ENCODE data around the gene USP10. TPM values are rescaled to one million over a fixed set of nuclear protein-coding genes. Genes with fewer than 3 reads are reported as not detected.

The USP10 gene
- total RNA-seq, 1 experiment from 2014 or later = 203 TPM

DNA sequence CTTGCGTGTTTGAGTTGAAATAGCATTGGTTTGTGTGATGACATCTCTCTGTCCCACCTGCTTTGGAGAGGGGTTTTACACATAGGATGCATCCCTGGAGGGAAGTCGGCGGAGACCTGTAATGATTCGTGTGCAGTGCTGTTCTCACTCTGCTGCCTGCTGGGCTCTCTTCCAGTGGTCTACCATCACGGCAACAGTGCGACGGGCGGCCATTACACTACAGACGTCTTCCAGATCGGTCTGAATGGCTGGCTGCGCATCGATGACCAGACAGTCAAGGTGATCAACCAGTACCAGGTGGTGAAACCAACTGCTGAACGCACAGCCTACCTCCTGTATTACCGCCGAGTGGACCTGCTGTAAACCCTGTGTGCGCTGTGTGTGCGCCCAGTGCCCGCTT lies 78.9 kb downstream of the USP10 start:
- Mint-ChIP-seq H3K27me3 (ENCODE audit: low read depth) (no peaks in the 10 kb centered on the region), H3K27ac (no peak overlapping the region), H3K4me1 (no peaks in the 10 kb centered on the region), H3K4me3 (no peak overlapping the region), H3K9me3 (no peaks in the 10 kb centered on the region; a peak in 1 of 5 replicates), H3K36me3 (ENCODE audit: insufficient read depth in 1 of 3, low read depth in 3 of 3) (peaks cover 54 to 68% (median 63%) of the 10 kb centered on the region in 3 experiments)
- no peak overlapping the region for H2BK12ac ChIP-seq (ENCODE audit: insufficient read length, low read depth, low read length)
- no peaks in the 10 kb centered on the region for H4K20me1 ChIP-seq (ENCODE audit: control insufficient read depth, insufficient read depth, insufficient read length)
- WGBS (ENCODE audit: extremely low coverage, insufficient read length, low lambda C conversion rate) = no CpG with 5 or more reads among the region's 18 CpGs
- H2BK120ac ChIP-seq (ENCODE audit: low read depth, low read length, poor library complexity, severe bottlenecking) = no peak overlapping the region
- no peak overlapping the region for H3K27ac ChIP-seq (ENCODE audit: insufficient read length, low read depth, low read length)
- no peaks in the 10 kb centered on the region for H3K9me3 ChIP-seq (ENCODE audit: control insufficient read depth, low read depth, low read length)
- DNase-seq = no peak
- no peak overlapping the region for H3K9ac ChIP-seq (ENCODE audit: extremely low read depth, insufficient read length, low read length)
- H2BK15ac ChIP-seq (ENCODE audit: low read depth, low read length) = no peak overlapping the region
- H3K56ac ChIP-seq (ENCODE audit: insufficient read length, low read depth, low read length) = no peak overlapping the region
- no peak overlapping the region for H4K5ac ChIP-seq (ENCODE audit: insufficient read length, low read depth, low read length)
- H3T11ph ChIP-seq (ENCODE audit: low read length) = no peak overlapping the region
- H3K23me2 ChIP-seq (ENCODE audit: insufficient read length, low read depth, low read length, poor library complexity, severe bottlenecking) = no peaks in the 10 kb centered on the region
- H3K23ac ChIP-seq (ENCODE audit: insufficient read length, low read depth, low read length) = no peak overlapping the region
- H2BK20ac ChIP-seq (ENCODE audit: low read depth, low read length, poor library complexity, severe bottlenecking) = no peak overlapping the region
- no peak overlapping the region for H3K18ac ChIP-seq (ENCODE audit: insufficient read length, low read depth, low read length)
- no peak overlapping the region for H3K14ac ChIP-seq (ENCODE audit: insufficient read depth, low read length)
- H4K91ac ChIP-seq (ENCODE audit: insufficient read length, low read depth, low read length) = no peak overlapping the region
- no peak for TF ChIP-seq CTCF (conservative IDR thresholded peaks at IDR 0.05)
- no peak overlapping the region for H2BK5ac ChIP-seq (ENCODE audit: insufficient read length, low read length)
- no peak overlapping the region for H3K4me2 ChIP-seq (ENCODE audit: insufficient read depth, insufficient read length, low read length)
- H3K27me3 ChIP-seq (ENCODE audit: insufficient read depth, low read length) = no peaks in the 10 kb centered on the region
- no peak overlapping the region for H3K4ac ChIP-seq (ENCODE audit: low read depth, low read length)
- H3K79me2 ChIP-seq (ENCODE audit: insufficient read depth, low read length) = no peaks in the 10 kb centered on the region
- no peaks in the 10 kb centered on the region for H3K4me1 ChIP-seq (ENCODE audit: insufficient read depth, low read length)
- no peak overlapping the region for H2AK5ac ChIP-seq (ENCODE audit: insufficient read length, low read length)
- H3K79me1 ChIP-seq (ENCODE audit: insufficient read depth, low read depth, low read length, poor library complexity, severe bottlenecking) = no peaks in the 10 kb centered on the region
- no peak overlapping the region for H4K8ac ChIP-seq (replicated peaks; ENCODE audit: insufficient read length, low read depth, low read length)
- H2AFZ ChIP-seq (ENCODE audit: low read length) = no peak overlapping the region

Measured in H9 (cell line).